Prostate gland (tissue), 2 donors: Measurements from ENCODE around the gene SLC39A3. TPM values are rescaled to one million over a fixed set of nuclear protein-coding genes. Genes with fewer than 3 reads are reported as not detected.

Experiments used
- DNase-seq: peaks from one replicate; pipeline ENCODE4 v3.0.0-alpha.2; 2019; ENCODE audit warnings: low spot score
- H3K27ac ChIP-seq, 2 donors: fragments of 200-600 bp; sonication (generic); 2 replicates each; pipeline ENCODE4 v1.5.1; 2017 to 2019
- H3K27me3 ChIP-seq: fragments of 200-600 bp; sonication (generic); replicated peaks from 2 replicates; pipeline ENCODE4 v1.5.1; 2019; ENCODE audit not compliant: insufficient read depth
- H3K36me3 ChIP-seq, 2 donors: fragments of 200-600 bp; sonication (generic); 1 replicate in 1 of 2; 2 replicates in 1 of 2; pipeline versions ENCODE4 v1.5.1 to v1.8.1; 2017 to 2019
- H3K4me1 ChIP-seq: fragments of 200-600 bp; sonication (generic); replicated peaks from 2 replicates; pipeline ENCODE4 v1.5.1; 2019
- H3K4me3 ChIP-seq, 2 donors: fragments of 200-600 bp; sonication (generic); 2 replicates each; pipeline ENCODE4 v1.5.1; 2017 to 2019
- H3K9me3 ChIP-seq: fragments of 200-600 bp; sonication (generic); 2 replicates; pipeline ENCODE4 v1.5.1; 2017
- POLR2A ChIP-seq: fragments of 450-650 bp; IDR thresholded peaks from one replicate; pipeline ENCODE4 v1.6.1; 2016; ENCODE audit warnings: antibody characterized with exemption, mild to moderate bottlenecking
- POLR2AphosphoS5 ChIP-seq: sonication (generic); formaldehyde crosslinking; IDR thresholded peaks from one replicate; pipeline ENCODE4 v1.6.1; 2017; ENCODE audit warnings: antibody characterized with exemption
- WGBS: methylation state at CpG from one replicate; pipeline ENCODE4 v1.1.5; 2018; 5-methylcytosine and 5-hydroxymethylcytosine counted together
- intact Hi-C: fragments of 100-400 bp; cut with DNase I; formaldehyde crosslinking; loops from one replicate; pipeline ENCODE4 v1.14.2; 2022
- total RNA-seq, 2 donors: library from RNA; depleted of rRNA; stranded (reverse); fragments of >200 nt; gene quantifications; one replicate each; pipeline ENCODE4 v1.1.0, GENCODE V29; 2016
- TF ChIP-seq, protein P1 (sequence below), 4 experiments: fragments of 200-600 bp in 2 of 4; fragments of 450-650 bp in 2 of 4; sonication (generic) in 2 of 4; IDR thresholded peaks; 1 replicate in 3 of 4; 2 replicates in 1 of 4; pipeline ENCODE4 v1.5.1; 2016 to 2019; ENCODE audit warnings: antibody characterized with exemption in 4 of 4, mild to moderate bottlenecking in 2 of 4, moderate library complexity in 2 of 4

Gene SLC39A3
- total RNA-seq, 2 donors from 2014 or later, result 46.6 to 67.9 TPM

DNA sequence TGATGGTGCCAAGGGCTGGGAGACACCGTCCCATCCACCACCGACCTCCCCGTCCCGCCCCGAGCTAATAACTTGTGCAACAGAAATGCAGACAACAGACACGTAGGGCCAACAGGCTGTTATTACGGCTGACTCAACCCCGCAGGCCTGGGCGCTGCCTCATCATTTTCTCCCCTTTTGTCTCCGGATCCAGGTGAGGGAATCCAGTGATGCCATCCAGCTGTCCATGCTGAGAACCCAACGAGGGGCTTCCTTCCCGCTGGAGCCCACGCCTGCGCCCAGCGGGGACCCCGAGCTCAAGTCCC, 12.2 kb downstream of the SLC39A3 start:
- Histone ChIP-seq H3K9me3 (no peaks in the 10 kb centered on the region), H3K4me3 (no peak overlapping the region), H3K27me3 (no peaks in the 10 kb centered on the region), H3K4me1 (no peaks in the 10 kb centered on the region), H3K27ac (no peak overlapping the region), H3K36me3 (no peaks in the 10 kb centered on the region)
- 51% methylated on average over 15 of the region's 16 CpGs for WGBS
- intact Hi-C loops, result no loop called here
- no peak for TF ChIP-seq POLR2A
- TF ChIP-seq, protein P1, sequence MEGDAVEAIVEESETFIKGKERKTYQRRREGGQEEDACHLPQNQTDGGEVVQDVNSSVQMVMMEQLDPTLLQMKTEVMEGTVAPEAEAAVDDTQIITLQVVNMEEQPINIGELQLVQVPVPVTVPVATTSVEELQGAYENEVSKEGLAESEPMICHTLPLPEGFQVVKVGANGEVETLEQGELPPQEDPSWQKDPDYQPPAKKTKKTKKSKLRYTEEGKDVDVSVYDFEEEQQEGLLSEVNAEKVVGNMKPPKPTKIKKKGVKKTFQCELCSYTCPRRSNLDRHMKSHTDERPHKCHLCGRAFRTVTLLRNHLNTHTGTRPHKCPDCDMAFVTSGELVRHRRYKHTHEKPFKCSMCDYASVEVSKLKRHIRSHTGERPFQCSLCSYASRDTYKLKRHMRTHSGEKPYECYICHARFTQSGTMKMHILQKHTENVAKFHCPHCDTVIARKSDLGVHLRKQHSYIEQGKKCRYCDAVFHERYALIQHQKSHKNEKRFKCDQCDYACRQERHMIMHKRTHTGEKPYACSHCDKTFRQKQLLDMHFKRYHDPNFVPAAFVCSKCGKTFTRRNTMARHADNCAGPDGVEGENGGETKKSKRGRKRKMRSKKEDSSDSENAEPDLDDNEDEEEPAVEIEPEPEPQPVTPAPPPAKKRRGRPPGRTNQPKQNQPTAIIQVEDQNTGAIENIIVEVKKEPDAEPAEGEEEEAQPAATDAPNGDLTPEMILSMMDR (IDR thresholded peaks at IDR 0.05), result no peak
- no peak for TF ChIP-seq POLR2AphosphoS5
- DNase-seq, result no peak

DNA sequence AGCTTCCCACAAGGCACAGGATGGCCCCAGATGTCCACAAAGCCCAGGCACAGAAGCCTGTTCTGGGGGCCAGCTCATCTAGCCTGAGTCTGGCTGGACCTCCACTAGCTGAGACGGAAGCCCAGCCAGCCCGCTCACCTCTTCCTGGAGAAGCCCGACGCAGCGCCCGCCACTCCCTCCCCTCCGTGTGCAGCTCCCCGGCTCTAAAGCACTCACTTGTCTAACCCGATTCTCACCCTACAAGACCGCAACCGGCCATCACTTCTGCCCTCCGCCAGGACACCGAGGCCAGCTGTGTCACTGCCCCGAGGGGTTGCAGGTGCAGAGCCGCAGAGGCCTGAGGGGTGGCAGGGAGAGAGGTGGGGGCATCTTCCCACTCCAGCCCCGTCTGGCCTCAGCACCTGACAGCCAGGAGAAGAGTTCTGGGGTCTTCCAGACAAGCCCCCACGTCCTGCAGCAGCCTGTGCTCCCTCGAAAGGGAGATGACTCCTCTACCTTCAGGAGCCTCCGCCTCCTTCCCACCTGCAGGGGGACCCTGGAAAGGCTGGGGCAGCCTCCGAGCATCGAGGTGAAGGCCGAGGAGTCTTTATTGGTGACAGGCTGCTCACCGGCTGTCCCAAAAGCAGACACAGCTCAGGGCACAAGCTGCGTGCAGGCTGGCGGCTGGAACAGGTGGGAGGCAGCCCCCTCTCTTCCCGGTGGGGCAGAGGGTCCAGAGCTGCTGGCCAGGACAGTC, 12.7 kb downstream of the SLC39A3 start:
- no peaks in the 10 kb centered on the region for H3K4me1 ChIP-seq
- intact Hi-C loops, result no loop called here
- no peak overlapping the region for H3K27ac ChIP-seq
- TF ChIP-seq, protein P1 (IDR thresholded peaks at IDR 0.05), result no peak
- TF ChIP-seq POLR2A, result no peak
- TF ChIP-seq POLR2AphosphoS5, result no peak
- 12% methylated on average over 25 of the region's 26 CpGs for WGBS
- H3K4me3 ChIP-seq, result no peak overlapping the region
- no peak for DNase-seq
- no peaks in the 10 kb centered on the region for H3K36me3 ChIP-seq
- H3K27me3 ChIP-seq, result no peaks in the 10 kb centered on the region
- no peaks in the 10 kb centered on the region for H3K9me3 ChIP-seq

DNA sequence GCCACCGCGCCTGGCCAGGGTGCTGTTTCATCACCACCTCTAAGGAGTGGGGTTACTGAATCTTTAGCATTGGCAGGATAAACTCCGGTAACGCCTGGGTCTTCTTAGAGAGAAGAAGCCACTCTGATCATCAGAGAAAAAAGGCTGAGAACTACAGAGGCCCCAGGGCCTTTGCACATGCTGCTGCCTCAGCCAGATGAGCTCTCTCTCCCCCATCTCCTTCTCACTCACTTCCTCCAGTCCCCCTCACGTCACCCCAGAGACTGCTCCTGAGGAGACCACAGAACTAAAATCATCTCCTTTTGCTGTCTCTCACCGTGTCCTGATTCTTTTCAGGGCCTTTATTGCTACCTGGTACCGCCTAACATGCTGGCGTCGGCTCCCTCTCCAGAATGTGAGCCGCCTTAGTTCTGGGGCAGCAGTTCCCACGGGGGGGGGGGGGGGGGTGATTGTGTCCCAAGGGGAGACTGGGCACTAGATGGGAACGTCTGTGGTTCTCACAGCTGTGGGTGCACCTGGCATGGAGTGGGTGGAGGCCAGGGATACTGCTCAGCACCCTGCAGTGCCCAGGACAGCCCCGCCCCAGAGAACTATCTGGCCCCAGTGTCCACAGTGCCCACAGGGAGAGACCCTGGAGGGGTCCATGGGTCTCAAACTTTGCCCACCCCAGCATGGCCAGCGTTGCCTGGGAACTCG, 13.5 kb downstream of the SLC39A3 start:
- TF ChIP-seq, protein P1 (IDR thresholded peaks at IDR 0.05), result no peak
- TF ChIP-seq POLR2A (no peak), POLR2AphosphoS5 (no peak)
- intact Hi-C loops, result no loop called here
- H3K27me3 ChIP-seq, result no peaks in the 10 kb centered on the region
- no peaks in the 10 kb centered on the region for H3K36me3 ChIP-seq
- H3K27ac ChIP-seq, result no peak overlapping the region
- H3K9me3 ChIP-seq, result no peaks in the 10 kb centered on the region
- H3K4me3 ChIP-seq, result no peak overlapping the region
- WGBS, result 72% methylated on average over 14 of the region's 15 CpGs
- H3K4me1 ChIP-seq, result no peaks in the 10 kb centered on the region
- DNase-seq, result no peak

DNA sequence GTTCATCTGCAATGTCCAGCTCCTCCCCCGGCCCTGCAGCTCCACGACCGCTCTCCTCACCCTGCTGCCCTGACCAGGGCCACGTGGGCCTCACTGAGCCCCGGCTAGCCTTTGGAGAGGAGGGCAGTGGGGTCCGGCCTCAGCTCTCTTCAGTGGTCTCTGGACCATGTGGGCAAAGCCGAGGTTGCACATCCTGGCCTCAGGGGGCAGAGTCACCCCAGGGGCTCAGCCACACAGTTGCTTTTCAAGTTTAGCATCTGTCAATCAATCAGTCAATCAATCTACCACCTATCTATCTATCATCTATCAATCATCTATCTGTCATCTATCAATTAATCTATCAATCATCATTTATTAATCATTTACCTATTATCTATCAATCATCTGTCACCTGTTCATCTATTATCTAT, 15.7 kb downstream of the SLC39A3 start:
- Histone ChIP-seq H3K4me3 (no peak overlapping the region), H3K36me3 (no peaks in the 10 kb centered on the region), H3K4me1 (peaks cover 7% of the 10 kb centered on the region), H3K9me3 (no peaks in the 10 kb centered on the region), H3K27ac (no peak overlapping the region), H3K27me3 (no peaks in the 10 kb centered on the region)
- TF ChIP-seq, protein P1 (IDR thresholded peaks at IDR 0.05), result no peak
- TF ChIP-seq POLR2A (no peak), POLR2AphosphoS5 (no peak)
- 65% methylated on average over 7 of the region's 7 CpGs for WGBS
- intact Hi-C loops, result no loop called here
- no peak for DNase-seq

DNA sequence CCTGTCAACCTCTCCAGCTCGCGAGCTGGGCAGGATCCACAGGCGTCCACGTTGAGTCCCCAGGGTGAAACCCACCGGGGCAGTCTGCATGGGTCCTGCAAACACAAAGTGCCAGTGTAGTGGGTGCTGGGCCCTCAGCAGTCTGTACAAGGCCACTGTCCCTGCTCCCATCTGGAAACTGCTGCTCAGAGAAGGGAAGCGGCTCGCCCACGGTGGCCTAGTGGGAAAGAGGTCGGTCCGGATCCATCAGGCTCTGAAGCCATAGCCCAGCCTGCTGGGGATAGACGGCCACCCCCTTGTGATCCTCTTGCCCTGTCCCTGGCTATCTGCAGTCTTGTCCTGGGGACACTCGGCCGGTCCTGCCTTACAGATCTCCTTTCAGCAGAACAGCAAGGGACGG, 16.1 kb downstream of the SLC39A3 start:
- WGBS, result 75% methylated on average over 14 of the region's 14 CpGs
- Histone ChIP-seq H3K4me1 (peaks cover 7% of the 10 kb centered on the region), H3K27ac (no peak overlapping the region), H3K4me3 (no peak overlapping the region), H3K9me3 (no peaks in the 10 kb centered on the region), H3K36me3 (no peaks in the 10 kb centered on the region), H3K27me3 (no peaks in the 10 kb centered on the region)
- intact Hi-C loops, result no loop called here
- no peak for DNase-seq
- TF ChIP-seq, protein P1 (IDR thresholded peaks at IDR 0.05), result no peak
- no peak for TF ChIP-seq POLR2A
- no peak for TF ChIP-seq POLR2AphosphoS5
